Activated CD8-positive, alpha-beta T cell treated with anti-CD3 and anti-CD28 coated beads for 36 hours (primary cell): Measurements from ENCODE around the gene TCF7L1. TPM values are rescaled to one million over a fixed set of nuclear protein-coding genes. Genes with fewer than 3 reads are reported as not detected.

Experiments
- ATAC-seq: fragments of 200-7000 bp; cut with Tn5 transposase; one replicate; pipeline ENCODE4 v1.10.0; 2021; ENCODE audit warnings: mild to moderate bottlenecking, moderate library complexity
- CTCF ChIA-PET: fragments of 350-600 bp; sonication (Branson Sonifier 250); formaldehyde crosslinking; loops from one replicate; lab custom pipeline; 2021; ENCODE audit warnings: antibody characterized with exemption; lab: Charles Lee
- POLR2A ChIA-PET: fragments of 350-600 bp; sonication (Branson Sonifier 250); formaldehyde crosslinking; loops from one replicate; lab custom pipeline; 2021; ENCODE audit warnings: antibody characterized with exemption; lab: Charles Lee
- DNase-seq: peaks from one replicate; pipeline ENCODE4 v3.0.0-alpha.2; 2020
- H3K27ac Mint-ChIP-seq: one replicate; pipeline ENCODE4 v1.8.0; 2021; ENCODE audit warnings: mild to moderate bottlenecking, mixed read lengths
- H3K27me3 Mint-ChIP-seq: one replicate; pipeline ENCODE4 v1.8.0; 2021; ENCODE audit warnings: mixed read lengths
- H3K36me3 Mint-ChIP-seq: one replicate; pipeline ENCODE4 v1.8.0; 2021; ENCODE audit warnings: low read depth, mixed read lengths
- H3K4me1 Mint-ChIP-seq: one replicate; pipeline ENCODE4 v1.8.0; 2021; ENCODE audit warnings: low read depth, mixed read lengths
- H3K4me3 Mint-ChIP-seq: one replicate; pipeline ENCODE4 v1.8.0; 2021; ENCODE audit warnings: mild to moderate bottlenecking, moderate library complexity, mixed read lengths
- H3K9me3 Mint-ChIP-seq: one replicate; pipeline ENCODE4 v1.8.0; 2021; ENCODE audit warnings: mixed read lengths
- intact Hi-C: fragments of 100-400 bp; cut with micrococcal nuclease; formaldehyde crosslinking; loops from one replicate; pipeline ENCODE4 v1.10.0; 2022
- total RNA-seq, 2 experiments: library from RNA; stranded (reverse); gene quantifications; one replicate each; pipeline ENCODE4 v1.2.3, GENCODE V29; 2021
- TF ChIP-seq, protein P1 (sequence below): fragments of 200-600 bp; IDR thresholded peaks from one replicate; pipeline ENCODE4 v1.8.0; 2022; ENCODE audit warnings: antibody characterized with exemption, mild to moderate bottlenecking

Gene TCF7L1
- total RNA-seq, 2 experiments from 2014 or later: not detected

DNA sequence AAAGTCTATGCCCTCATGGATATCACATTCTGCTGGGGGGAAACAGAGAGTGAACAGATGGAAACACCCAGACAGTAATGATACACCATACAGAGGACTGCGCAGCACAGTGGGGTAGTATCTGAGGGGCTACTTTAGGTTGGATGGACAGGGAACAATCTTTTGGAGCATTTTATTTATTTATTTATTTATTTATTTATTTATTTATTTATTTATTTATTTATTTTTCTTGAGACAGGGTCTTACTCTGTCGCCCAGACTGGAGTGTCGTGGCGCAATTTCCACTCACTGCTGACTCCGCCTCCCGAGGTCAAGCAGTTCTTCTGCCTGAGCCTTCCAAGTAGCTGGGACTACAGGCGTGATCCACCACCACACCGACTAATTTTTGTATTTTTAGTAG is 105.4 kb downstream of the TCF7L1 start:
- CTCF ChIA-PET: no interaction called here
- Mint-ChIP-seq H3K4me3 (no peak overlapping the region), H3K27ac (no peak overlapping the region), H3K4me1 (no peaks in the 10 kb centered on the region), H3K36me3 (no peaks in the 10 kb centered on the region), H3K9me3 (no peaks in the 10 kb centered on the region), H3K27me3 (peaks cover 12% of the 10 kb centered on the region)
- TF ChIP-seq, protein P1, sequence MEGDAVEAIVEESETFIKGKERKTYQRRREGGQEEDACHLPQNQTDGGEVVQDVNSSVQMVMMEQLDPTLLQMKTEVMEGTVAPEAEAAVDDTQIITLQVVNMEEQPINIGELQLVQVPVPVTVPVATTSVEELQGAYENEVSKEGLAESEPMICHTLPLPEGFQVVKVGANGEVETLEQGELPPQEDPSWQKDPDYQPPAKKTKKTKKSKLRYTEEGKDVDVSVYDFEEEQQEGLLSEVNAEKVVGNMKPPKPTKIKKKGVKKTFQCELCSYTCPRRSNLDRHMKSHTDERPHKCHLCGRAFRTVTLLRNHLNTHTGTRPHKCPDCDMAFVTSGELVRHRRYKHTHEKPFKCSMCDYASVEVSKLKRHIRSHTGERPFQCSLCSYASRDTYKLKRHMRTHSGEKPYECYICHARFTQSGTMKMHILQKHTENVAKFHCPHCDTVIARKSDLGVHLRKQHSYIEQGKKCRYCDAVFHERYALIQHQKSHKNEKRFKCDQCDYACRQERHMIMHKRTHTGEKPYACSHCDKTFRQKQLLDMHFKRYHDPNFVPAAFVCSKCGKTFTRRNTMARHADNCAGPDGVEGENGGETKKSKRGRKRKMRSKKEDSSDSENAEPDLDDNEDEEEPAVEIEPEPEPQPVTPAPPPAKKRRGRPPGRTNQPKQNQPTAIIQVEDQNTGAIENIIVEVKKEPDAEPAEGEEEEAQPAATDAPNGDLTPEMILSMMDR: no peak
- DNase-seq: no peak
- POLR2A ChIA-PET: no interaction called here
- ATAC-seq: no peak
- intact Hi-C loops: no loop called here

GRCh38 chr2:85239102-85239501 is 105.9 kb downstream of the TCF7L1 start:
- no peak overlapping the region for H3K4me3 Mint-ChIP-seq
- H3K36me3 Mint-ChIP-seq: no peaks in the 10 kb centered on the region
- POLR2A ChIA-PET: no interaction called here
- TF ChIP-seq, protein P1: no peak
- H3K27me3 Mint-ChIP-seq: peaks cover 12% of the 10 kb centered on the region
- H3K9me3 Mint-ChIP-seq: no peaks in the 10 kb centered on the region
- ATAC-seq: no peak
- no peaks in the 10 kb centered on the region for H3K4me1 Mint-ChIP-seq
- H3K27ac Mint-ChIP-seq: no peak overlapping the region
- DNase-seq: no peak
- CTCF ChIA-PET: no interaction called here
- intact Hi-C loops: no loop called here

DNA sequence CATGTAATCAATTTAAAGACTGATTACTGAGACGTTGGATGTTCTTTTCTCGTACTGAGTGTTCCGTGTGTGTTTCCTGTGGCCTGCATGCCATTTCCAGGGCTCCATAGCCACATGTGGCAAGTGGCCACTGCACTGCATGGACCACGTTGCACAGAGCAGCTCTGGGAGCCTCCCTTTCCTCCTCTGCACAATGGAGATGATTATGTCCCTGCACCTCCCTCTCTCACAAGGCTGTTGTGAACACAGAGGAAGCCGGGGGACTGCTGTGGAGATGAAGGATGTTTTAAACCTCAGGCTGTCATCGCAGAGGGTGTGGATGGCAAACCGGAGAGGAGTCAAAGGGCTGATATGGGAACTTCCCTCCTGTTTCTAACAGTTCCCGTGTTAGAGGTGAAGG is 106.9 kb downstream of the TCF7L1 start:
- ATAC-seq (no peak), DNase-seq (no peak)
- TF ChIP-seq, protein P1: no peak
- ChIA-PET POLR2A (no interaction called here), CTCF (interaction anchor here (1.5 kb wide), 2 partner anchors 26 to 45 kb away, joined by 5 to 7 read pairs; no protein-coding TSS in a partner anchor)
- intact Hi-C loops: no loop called here
- Mint-ChIP-seq H3K27me3 (peaks cover 12% of the 10 kb centered on the region), H3K27ac (no peak overlapping the region), H3K4me1 (no peaks in the 10 kb centered on the region), H3K36me3 (no peaks in the 10 kb centered on the region), H3K9me3 (no peaks in the 10 kb centered on the region), H3K4me3 (no peak overlapping the region)

DNA sequence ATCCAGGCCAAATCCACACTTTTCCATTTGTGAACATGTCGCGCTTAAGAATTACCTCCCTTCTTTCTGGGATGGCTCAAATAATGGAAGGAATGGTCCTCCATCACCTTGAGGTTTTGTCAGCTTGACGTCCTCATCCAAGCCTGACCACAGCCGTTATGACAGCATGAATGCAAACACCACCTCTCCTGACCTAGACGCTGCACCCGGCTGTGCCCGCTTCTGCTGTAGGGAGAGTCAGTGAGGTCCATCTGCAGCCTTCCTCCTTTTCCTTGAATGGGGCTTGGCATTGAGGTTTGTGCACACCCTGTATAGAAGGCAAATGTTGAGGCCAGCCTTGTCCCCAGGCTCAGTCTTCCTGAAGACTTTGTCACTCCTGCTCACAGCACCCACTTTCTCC is 109.1 kb downstream of the TCF7L1 start:
- ChIA-PET POLR2A (no interaction called here), CTCF (no interaction called here)
- no peak for DNase-seq
- H3K4me3 Mint-ChIP-seq: no peak overlapping the region
- no peak overlapping the region for H3K27ac Mint-ChIP-seq
- no peaks in the 10 kb centered on the region for H3K9me3 Mint-ChIP-seq
- peaks cover 13% of the 10 kb centered on the region for H3K27me3 Mint-ChIP-seq
- H3K36me3 Mint-ChIP-seq: no peaks in the 10 kb centered on the region
- TF ChIP-seq, protein P1: no peak
- no peak for ATAC-seq
- intact Hi-C loops: no loop called here
- peaks cover 7% of the 10 kb centered on the region for H3K4me1 Mint-ChIP-seq

- Mint-ChIP-seq H3K4me3 (no peak overlapping the region), H3K27me3 (peaks cover 5% of the 10 kb centered on the region), H3K9me3 (no peaks in the 10 kb centered on the region), H3K4me1 (peaks cover 7% of the 10 kb centered on the region), H3K27ac (no peak overlapping the region), H3K36me3 (no peaks in the 10 kb centered on the region)
- ATAC-seq: no peak
- ChIA-PET CTCF (interaction anchor here (1.1 to 2.1 kb wide), 4 partner anchors 13 to 99 kb away, joined by 3 to 5 read pairs (median 4); no protein-coding TSS in a partner anchor), POLR2A (no interaction called here)
- DNase-seq: peak; percentile 42
- TF ChIP-seq, protein P1: no peak
- intact Hi-C loops: no loop called here
These were observed 110.2 kb downstream of the TCF7L1 start for GRCh38 chr2:85243101-85244072.
